GM21529 (cell line): ENCODE measurements around the gene ELP5.

Experiments used
- ATAC-seq: cut with Tn5 transposase; IDR thresholded peaks from one replicate; pipeline ENCODE4 v1.9.1; 2021; ENCODE audit not compliant: unreplicated experiment

The ELP5 gene, protein sequence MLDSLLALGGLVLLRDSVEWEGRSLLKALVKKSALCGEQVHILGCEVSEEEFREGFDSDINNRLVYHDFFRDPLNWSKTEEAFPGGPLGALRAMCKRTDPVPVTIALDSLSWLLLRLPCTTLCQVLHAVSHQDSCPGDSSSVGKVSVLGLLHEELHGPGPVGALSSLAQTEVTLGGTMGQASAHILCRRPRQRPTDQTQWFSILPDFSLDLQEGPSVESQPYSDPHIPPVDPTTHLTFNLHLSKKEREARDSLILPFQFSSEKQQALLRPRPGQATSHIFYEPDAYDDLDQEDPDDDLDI

DNA sequence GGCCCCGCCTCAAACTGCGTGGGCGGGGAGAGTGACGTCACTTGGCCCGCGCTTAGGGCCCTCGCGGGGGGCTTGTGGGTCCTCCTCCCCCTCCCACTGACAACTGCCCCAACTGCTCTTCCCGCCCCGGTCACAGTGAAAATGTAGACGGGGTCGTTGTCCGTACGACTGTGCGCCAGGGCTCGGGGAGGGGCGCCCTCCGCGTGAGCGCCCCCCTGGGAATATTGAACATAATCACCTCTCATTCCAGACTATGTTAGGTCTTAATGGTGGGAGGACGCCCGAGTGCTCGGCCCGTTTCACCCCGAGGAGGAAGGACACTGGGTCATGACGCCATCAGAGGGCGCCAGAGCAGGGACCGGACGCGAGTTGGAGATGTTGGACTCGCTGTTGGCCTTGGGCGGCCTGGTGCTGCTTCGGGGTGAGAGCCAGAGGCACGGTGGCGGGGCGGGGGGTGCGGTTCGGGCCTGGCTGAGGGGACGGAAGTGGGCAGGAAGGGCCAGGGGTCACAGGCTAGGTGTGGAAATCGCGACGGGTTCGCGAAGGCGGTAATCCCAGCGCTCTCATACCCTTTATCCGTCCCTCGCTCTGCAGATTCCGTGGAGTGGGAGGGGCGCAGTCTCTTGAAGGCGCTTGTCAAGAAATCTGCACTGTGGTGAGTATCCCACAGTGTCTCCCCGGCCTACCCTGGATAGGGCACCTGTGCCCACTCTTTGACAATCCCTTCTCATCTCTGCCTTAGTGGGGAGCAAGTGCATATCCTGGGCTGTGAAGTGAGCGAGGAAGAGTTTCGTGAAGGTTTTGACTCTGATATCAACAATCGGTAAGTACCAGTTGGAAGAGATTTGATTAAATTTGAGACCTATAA is at the start of gene ELP5:
Gene ELP5 (plus strand): TSS at position 40 of the 868 bp plus-strand sequence. CDS start 336 bp downstream, at position 376.
- ATAC-seq = peak; percentile 50

DNA sequence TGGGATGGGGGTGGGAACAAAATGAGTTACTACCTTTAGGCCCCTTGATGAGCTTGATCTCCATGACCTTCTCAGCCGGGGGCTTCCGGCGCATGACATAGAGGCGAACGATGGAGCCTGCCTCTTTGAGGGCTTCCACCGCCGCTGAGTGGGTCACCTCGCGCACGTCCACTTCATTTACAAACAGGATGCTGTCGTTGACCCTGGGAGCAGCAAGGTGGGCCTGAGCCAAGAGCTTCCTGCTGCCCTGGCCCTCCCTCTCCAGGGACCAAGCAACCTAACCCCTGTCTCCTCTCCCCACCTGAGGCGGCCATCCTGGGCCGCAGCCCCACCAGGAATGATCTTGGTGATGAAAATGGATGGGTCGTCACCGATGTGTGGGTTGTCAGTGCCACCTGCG is 48.6 kb upstream of the ELP5 start:
- ATAC-seq = no peak

DNA sequence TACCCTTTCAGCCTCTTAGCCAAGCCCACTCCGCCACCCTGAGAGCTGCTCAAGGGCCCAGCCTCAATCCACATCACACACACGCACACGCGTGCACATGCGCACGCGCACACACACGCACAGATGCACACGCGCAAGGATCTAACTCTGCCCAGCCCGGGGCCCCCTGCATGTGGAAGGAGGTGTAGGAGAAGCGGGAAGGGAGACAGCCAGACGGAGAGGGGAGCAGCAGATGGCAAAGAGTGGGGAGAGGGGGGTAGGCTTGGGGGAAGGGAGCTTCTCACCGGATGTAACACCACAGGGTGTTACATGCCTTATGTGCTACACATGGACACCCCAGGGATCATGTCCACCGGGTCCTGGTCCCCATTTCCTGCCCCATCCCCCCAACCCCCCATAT is 47.7 kb upstream of the ELP5 start:
- no peak for ATAC-seq

DNA sequence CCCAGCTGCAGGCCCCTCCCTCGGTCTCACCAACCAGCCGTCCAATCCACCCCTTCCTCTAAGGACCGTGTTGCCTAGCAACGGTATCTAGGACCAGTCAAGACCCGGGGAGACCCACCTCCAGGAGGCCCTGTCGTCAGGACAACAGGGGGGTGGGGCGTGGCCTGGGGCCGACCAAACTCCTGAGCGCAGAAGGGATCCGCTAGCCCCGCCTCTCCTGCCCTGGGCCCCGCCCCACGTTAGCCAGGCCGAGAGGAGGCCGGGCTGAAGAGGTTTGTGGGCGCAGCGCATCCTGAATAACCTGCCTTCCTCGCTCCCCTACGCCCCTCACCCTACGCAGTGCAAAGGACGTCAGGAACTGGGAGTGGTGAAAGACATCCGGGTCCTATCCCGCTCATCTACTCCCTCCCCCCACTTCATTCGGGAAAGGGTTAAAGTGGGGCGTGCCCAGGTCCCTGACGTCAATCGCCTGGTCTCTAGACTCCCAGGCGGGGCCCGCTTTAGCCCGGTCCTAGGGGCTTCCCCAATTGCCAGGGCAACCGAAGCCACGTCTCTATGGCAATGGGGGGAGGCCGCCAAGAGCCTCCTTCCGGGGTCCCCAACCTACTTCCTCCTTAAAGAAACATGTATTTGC is 47.1 kb upstream of the ELP5 start:
- peak; percentile 86 for ATAC-seq

DNA sequence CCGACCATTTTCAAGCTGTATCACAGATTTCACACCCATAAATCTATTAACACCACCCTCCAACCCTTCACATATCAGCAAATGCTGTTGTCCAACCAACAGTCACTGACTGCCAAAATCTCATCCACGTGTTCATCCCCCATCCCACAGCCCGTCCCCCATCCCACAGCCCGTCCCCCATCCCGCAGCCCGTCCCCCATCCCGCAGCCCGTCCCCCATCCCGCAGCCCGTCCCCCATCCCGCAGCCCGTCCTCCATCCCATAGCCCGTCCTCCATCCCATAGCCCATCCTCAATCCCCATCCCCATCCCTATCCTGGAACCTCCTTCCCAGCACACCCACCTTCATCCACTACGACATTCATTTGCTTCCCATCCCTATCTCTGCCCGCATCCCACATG is 46.5 kb upstream of the ELP5 start:
- no peak for ATAC-seq

DNA sequence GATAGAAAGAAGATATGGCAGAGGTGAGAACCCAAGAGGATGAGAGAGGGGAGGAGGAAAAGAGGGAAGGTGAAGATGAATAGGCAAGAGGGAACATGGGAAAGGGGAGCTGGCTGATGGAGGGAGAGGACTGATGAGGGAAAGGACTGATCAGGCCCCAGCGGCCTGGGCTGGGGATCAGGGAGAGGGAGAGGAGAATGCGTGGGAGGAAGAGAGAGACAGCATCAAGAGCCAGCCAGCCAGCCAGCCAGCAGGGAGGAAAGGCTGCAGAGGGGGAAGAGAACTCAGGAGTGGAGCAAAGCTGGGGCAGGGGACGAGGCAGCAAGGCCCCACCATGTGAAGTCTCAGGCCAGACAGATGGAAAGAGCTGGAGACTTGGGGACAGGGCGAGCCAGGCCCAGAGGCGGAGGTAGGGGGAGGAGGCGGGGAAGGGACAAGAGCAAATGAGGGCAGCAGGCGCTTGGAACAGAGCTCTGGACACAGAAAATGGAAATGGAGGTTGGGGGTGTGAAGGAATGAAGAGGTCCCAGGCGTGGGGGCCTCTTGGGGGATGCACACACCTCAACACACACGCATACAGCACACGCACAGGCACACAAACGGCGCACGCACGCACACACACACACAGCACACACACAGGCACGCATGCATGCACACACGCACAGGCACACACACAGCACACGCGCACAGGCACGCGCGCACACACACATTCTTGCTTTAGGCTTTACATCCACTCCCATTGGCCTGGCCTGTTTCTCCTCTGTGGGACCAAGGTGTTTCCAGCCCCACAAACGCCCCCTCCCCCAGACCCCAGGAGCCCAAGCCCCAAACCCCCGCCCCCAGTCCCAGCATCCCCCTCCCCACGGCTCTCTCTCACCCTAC is 44.7 kb upstream of the ELP5 start:
- no peak for ATAC-seq

DNA sequence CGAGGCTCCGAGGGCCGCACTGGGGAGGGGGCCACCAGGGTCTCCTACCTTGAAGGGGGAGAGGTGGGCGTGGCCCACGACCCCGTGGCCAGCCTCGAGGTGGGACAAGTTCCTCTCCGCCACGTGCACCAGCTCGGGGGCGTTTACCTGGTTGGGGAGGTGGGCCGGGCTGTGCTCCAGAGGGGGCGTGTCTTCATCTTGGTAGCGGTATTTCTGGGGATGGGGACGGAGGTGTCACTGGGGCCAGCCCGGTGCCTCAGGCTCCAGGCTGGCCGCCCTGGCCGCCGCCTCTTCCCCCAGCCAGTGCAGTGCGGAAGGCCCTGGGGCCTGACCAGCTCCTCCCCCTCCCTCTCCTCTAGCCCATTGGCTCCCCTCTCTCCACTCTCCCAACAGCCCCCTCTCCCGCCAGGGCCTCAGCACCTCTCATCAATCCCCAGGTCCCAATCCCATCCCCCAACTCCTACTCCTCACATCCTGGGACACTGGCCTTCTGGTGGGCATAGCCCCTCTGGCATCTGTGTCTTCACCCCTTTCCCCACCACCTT is 43.9 kb upstream of the ELP5 start:
- ATAC-seq = no peak

DNA sequence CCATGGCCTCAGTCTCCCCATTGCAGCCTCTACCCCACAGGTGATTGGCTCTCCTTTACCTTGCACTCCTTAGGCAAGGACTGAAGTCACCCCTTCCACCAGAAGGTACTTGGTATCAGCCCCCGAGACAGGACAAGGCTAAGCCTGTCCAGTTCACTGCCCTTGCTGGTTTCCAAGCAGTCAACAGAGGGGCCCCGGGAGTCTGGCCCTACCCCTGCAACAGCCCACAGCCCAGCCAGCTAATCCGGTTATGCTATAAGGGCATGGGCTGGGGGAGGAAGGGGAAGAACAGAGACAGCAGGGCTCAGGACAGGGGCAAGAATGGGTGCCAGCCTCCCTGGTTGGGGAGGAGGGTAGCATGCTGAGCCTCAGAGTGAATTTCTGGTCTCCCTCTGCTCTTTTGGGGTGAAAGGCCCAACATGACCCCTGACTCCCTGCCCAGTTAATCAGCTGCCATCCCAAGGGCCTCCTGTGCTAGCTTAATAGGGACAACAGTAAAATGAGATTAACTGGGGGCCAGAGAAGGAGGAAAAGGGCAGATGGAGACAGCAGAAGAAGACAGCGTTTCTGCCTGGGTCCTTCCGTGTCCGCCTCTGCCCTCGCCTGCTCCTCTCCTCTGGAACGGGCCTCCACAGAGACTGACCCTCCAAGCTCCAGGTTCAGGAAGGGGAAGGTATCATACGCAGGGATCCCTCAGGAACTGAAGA is 43.1 kb upstream of the ELP5 start:
- ATAC-seq = no peak

DNA sequence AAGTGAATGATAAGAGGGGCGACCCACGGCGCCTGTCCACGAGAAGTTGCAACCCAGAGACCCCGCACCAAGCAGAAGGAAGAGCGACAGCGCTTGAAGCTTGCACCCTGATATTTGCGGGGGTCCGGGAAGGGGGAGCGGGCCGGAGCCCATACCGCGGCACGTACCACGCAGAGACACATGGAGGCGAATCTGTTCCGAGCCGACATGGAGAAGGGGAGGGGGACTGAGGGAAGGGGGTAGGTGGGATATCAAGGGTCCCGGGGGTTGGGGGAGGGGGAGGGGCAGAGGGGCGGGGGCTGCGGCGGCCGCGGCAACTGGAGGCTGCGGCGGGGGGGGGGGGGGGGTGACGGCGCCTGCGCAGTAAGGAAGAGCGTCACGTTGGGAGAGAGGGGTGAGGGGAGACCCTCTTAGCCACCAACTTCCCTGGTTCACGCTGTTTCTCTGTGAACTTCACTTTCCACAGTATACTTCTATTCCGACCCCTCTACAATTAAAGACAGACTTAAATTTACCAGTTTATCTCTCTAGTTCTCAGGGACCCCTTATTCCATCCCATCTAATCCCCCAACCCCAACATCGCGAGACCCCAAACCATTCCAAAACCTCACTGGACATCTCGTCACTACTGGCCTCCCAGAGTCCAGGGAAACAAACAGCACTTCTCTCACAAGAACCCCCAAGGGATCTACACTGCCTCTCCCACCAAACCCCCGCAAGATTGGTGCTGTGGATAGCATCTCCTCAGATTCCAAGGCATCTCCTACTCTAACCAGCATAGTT is 40.3 kb upstream of the ELP5 start:
- no peak for ATAC-seq

DNA sequence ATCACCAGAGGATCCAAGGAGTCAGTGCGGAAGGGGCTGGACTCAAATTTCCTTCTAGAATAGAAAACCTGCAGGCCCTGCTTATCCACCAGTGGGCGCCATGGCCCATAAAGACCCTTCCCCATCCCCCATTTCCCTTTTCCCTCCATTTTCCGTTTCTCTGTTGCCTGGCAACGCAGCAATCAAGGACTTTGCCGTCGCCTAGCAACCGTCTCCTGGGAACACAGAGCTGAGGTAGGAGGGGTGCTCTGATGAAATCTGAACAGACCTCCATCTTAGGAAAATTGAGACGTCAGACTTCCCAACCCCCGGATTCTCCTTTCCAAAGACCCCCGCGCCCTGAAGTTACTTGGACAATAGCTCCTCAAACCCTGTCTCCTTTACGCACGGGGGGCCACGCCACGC is 38.1 kb upstream of the ELP5 start:
- ATAC-seq = no peak

DNA sequence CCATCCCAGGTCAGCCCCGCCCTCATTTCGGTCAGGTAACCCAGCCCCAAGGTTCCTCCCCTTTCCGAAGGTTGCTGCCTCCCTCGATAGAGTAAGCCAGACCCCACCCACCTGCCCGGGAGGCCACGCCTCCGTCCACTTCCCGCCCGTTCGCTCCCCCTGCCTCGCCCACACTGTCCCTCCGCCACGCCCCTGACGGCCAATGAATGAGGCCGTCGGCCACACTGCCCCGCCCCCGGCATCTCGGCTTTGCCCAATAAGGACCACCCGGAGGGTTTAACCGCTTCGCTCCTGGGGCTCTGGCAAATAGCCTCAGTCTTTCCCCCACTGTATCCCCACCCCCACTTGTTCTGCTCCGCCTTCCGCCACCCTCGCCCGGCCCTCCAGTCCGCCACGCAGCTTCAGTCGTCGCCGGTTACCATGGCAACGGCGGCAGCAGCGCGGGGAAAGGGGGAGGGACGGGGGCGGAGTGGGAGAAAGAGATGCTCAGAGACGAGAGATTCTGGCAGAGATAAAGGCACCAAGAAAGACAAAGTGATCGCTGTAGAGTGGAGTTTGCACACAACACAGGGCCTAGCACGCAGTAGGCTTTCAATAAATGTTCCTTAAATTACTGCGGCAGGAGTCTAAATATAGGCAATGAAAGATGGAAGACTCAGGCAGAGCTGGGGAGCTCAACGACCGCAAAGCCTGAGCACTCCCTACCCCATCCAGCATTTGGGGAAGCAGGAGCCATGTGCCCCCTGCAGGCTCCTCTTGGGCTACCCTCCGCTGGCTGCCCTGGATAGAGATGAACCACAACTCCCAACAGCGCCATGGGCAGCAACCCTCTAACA is 37.5 kb upstream of the ELP5 start:
- ATAC-seq = peak; percentile 74

DNA sequence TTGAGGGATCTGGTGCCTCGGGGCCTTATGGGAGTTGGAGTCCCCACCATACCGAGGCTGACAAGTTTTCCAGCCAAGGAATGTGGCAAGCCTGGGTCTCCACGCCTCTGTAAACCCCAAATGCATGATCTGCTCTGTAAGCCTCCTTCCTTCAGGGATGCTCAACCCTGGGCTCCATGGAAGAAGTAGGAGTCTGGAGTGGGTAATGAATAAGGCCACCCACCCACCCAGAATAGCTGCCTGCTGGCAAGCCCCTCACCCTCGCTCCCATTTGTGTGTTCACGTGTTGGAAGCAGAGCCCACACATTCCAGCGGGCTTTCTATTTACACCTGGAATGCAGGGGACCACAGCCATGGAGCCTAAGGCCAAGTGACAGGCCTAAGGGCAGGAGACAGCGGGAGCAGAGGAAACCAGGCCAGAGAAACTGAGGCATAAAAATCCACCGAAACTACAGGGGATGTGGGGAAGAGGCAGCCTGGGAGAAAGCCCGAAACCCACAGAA is 36.8 kb upstream of the ELP5 start:
- no peak for ATAC-seq

DNA sequence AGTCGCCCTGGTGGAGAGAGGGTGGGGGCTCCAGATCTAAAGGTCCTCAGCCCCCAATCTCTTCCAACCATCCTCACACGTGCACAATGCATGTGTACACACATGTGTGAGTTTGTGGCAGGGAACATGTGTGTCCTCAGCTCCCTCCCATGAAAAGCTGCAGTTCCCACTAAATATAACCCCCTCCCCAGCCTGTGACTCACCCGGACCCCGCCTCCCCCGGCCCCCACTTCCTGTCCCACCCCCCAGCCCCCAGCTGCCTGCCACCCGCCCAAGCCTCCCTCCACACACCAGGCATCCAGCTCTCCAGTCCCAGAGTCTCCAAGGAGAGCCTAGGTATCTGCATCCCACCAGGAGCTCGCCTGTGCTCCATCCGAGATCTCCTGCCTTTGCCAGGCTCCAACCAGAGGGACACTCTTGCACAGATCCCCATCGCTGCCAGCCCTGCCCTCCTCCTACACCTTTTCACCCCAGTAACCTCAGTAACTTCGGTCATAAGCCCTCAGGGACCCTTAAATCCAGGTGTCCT is 36.3 kb upstream of the ELP5 start:
- no peak for ATAC-seq

DNA sequence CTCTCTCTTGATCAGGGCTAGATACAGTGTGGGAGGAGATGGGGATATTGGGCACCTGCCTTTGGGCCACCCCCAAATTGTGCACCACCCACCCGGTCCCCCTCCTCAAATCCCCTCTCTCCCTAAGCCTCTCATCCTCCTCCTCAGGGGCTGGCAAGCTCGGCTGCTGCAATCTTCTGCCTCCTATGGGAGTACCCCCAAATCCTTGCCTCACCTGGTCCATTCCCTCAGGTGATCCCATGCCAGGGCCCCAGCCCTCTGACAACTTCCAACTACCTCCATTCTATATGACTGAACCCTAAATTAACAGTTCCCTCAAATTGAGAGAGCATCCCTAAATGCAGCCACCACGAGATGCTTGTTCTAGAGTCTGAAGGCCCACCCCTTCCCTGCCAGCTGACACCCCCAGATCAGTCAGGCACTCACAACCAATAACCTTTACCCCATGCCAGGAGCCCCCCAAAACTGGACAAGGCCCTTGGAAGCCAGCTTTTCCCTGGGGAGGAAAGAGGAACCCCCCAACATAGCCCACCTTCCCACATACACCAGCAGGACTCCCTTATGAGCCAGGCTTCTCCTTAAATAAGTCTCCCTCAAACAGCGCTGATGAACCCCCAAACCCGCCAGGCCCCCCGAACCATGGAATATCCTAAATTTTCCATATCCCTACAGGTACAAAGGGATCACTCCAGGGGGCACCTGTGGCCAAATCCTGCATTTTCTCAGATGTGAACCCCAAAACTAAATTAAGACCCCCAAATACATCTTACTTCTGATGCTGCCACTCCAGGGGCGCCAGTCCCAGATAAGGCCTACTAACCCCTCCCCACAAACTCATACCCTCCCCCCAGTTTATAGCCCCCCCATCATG is 35.5 kb upstream of the ELP5 start:
- no peak for ATAC-seq

DNA sequence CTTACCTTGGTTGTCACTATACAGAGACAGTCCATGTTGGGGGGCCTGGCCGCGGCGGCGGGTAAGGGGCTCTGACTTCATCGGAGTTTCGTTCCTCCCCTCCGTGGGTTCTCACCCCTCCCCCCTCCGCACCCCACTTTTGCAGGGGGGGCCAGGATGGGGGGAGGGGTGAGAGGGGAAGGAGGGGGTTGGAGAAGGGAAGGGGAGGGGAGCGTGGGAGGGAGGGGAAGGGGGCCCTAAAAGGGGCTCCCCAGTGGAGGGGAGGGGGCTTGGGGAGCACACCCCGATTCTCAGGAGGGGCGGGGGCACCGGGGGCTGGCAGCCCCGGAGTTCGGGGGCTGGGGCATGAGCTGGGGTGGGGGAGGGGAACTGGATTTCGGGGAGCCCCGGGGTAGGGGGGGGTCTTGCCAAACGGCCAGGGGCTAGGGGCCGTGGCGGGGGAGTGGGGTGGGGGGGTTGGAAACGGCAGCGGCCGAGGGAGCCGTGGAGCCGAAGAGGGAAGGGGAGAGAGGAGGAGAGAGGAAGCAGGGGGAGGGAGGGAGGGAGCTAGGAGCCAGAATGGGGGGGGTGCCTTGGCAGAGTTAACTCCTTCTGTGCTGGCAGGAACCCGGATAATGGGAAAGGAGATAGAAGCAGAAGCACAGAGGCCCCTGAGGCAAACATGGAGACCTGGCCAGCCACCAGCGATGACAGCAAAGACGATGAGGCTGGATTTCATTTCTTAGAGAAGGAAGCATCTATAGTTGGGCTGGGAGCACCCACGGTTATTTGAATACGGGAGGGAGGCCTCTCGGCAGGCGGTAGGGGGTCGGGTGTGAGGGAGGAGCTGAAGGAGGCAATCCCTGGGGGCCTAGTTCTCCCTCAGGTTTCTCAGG is 34.7 kb upstream of the ELP5 start:
- no peak for ATAC-seq

DNA sequence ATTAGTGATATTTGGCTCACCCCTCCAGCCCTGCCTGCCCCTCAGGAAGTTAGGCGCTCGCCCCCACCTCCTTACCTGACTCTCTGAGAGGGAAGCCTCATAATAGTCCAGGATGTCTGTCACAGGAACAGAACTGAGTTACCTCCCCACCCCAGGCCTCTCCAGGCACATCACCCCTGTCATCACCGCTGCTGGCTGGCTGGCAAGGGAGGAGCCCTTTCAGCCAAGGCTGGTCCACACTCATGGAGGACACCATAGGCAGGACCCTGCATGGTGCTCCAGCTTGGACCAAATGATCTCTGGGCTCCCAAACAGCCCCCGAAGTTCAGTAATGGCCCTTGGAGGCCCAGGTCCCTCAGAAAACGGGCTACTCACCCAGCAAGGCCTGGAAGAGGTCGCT is 33.8 kb upstream of the ELP5 start:
- no peak for ATAC-seq
